Mucosa of stomach (tissue), 1 donor: ENCODE measurements around the gene HBG2.
"Not testable (repeated sequence)": the region's sequence is repeated elsewhere in the genome, so short reads cannot be mapped to it uniquely, and the experiment has no call there.

Experiments used
- H3K27me3 ChIP-seq: one replicate; pipeline ENCODE4 v1.7.0; 2013; ENCODE audit warnings: mild to moderate bottlenecking, low read length; ENCODE audit not compliant: control insufficient read depth, insufficient read depth
- H3K36me3 ChIP-seq: one replicate; pipeline ENCODE4 v1.7.0; 2013; ENCODE audit warnings: low read length; ENCODE audit not compliant: control insufficient read depth, insufficient read depth
- H3K4me1 ChIP-seq: one replicate; pipeline ENCODE4 v1.7.0; 2013; ENCODE audit warnings: mild to moderate bottlenecking, low read length; ENCODE audit not compliant: control insufficient read depth, insufficient read depth
- H3K4me3 ChIP-seq: one replicate; pipeline ENCODE4 v1.7.0; 2013; ENCODE audit warnings: low read length
- H3K9ac ChIP-seq: one replicate; pipeline ENCODE4 v1.7.0; 2013; ENCODE audit warnings: mild to moderate bottlenecking, low read length, moderate library complexity
- H3K9me3 ChIP-seq: one replicate; pipeline ENCODE4 v1.7.0; 2013; ENCODE audit warnings: mild to moderate bottlenecking, low read length, moderate library complexity; ENCODE audit not compliant: control insufficient read depth
- donor health status: Pancreatic carcinoma.

The HBG2 gene

GRCh38 chr11:5254646-5255413 is at the start of gene HBG2:
TSS of gene HBG2 (minus strand) at chr11:5254781. CDS start at chr11:5254728, 53 bp downstream.
- not testable (repeated sequence) for H3K9me3 ChIP-seq, H3K36me3 ChIP-seq, H3K9ac ChIP-seq, H3K27me3 ChIP-seq, H3K4me3 ChIP-seq, H3K4me1 ChIP-seq

- H3K27me3 ChIP-seq: no peaks in the 10 kb centered on the region
- no peaks in the 10 kb centered on the region for H3K9me3 ChIP-seq
- H3K36me3 ChIP-seq: no peaks in the 10 kb centered on the region
- no peak overlapping the region for H3K4me3 ChIP-seq
- no peak overlapping the region for H3K9ac ChIP-seq
- H3K4me1 ChIP-seq: no peaks in the 10 kb centered on the region
These were observed 49.5 kb upstream of the HBG2 start for GRCh38 chr11:5304046-5304445.

- Histone ChIP-seq H3K4me3 (no peak overlapping the region), H3K36me3 (no peaks in the 10 kb centered on the region), H3K9me3 (no peaks in the 10 kb centered on the region), H3K9ac (no peak overlapping the region), H3K4me1 (no peaks in the 10 kb centered on the region), H3K27me3 (no peaks in the 10 kb centered on the region)
These were observed 49.0 kb upstream of the HBG2 start for GRCh38 chr11:5303626-5304025.

- H3K36me3 ChIP-seq: no peaks in the 10 kb centered on the region
- H3K27me3 ChIP-seq: no peaks in the 10 kb centered on the region
These were observed 47.3 kb upstream of the HBG2 start, which contains the start of gene OR51B4 for GRCh38 chr11:5301846-5302245. TSS of gene OR51B4 (minus strand) at chr11:5301946. CDS start at chr11:5301946, 0 bp downstream.

GRCh38 chr11:5300251-5300650 is 45.7 kb upstream of the HBG2 start:
- H3K9me3 ChIP-seq: no peaks in the 10 kb centered on the region
- H3K27me3 ChIP-seq: no peaks in the 10 kb centered on the region
- no peaks in the 10 kb centered on the region for H3K36me3 ChIP-seq
- H3K4me3 ChIP-seq: no peak overlapping the region
- no peaks in the 10 kb centered on the region for H3K4me1 ChIP-seq
- no peak overlapping the region for H3K9ac ChIP-seq

More at GRCh38 chr11:5301846-5302245, 47.3 kb upstream of the HBG2 start, which contains the start of gene OR51B4:
- Histone ChIP-seq H3K9me3 (no peaks in the 10 kb centered on the region), H3K4me3 (no peak within 1 kb of the TSS), H3K4me1 (no peaks in the 10 kb centered on the region), H3K9ac (no peak within 1 kb of the TSS)

- H3K27me3 ChIP-seq: no peaks in the 10 kb centered on the region
- H3K4me3 ChIP-seq: no peak overlapping the region
- H3K4me1 ChIP-seq: no peaks in the 10 kb centered on the region
- H3K9me3 ChIP-seq: no peaks in the 10 kb centered on the region
- no peaks in the 10 kb centered on the region for H3K36me3 ChIP-seq
- no peak overlapping the region for H3K9ac ChIP-seq
These were observed 43.9 kb upstream of the HBG2 start for GRCh38 chr11:5298451-5298850.

- H3K9me3 ChIP-seq: no peaks in the 10 kb centered on the region
- no peak overlapping the region for H3K4me3 ChIP-seq
- H3K27me3 ChIP-seq: no peaks in the 10 kb centered on the region
- H3K36me3 ChIP-seq: no peaks in the 10 kb centered on the region
- no peaks in the 10 kb centered on the region for H3K4me1 ChIP-seq
- H3K9ac ChIP-seq: no peak overlapping the region
These were observed 43.2 kb upstream of the HBG2 start for GRCh38 chr11:5297721-5298323.

GRCh38 chr11:5294342-5294995 is 39.9 kb upstream of the HBG2 start:
- H3K4me3 ChIP-seq, H3K9me3 ChIP-seq, H3K9ac ChIP-seq, H3K36me3 ChIP-seq, H3K27me3 ChIP-seq, H3K4me1 ChIP-seq: not testable (repeated sequence)

- Histone ChIP-seq H3K27me3 (no peaks in the 10 kb centered on the region), H3K9me3 (no peaks in the 10 kb centered on the region), H3K9ac (no peak overlapping the region), H3K4me1 (no peaks in the 10 kb centered on the region), H3K4me3 (no peak overlapping the region), H3K36me3 (no peaks in the 10 kb centered on the region)
These were observed 38.4 kb upstream of the HBG2 start for GRCh38 chr11:5293028-5293427.

GRCh38 chr11:5291207-5291838 is 36.7 kb upstream of the HBG2 start:
- H3K4me3 ChIP-seq: no peak overlapping the region
- no peaks in the 10 kb centered on the region for H3K27me3 ChIP-seq

GRCh38 chr11:5290106-5290505 is 35.5 kb upstream of the HBG2 start:
- Histone ChIP-seq H3K4me1 (no peaks in the 10 kb centered on the region), H3K36me3 (no peaks in the 10 kb centered on the region), H3K27me3 (no peaks in the 10 kb centered on the region), H3K4me3 (no peak overlapping the region), H3K9me3 (no peaks in the 10 kb centered on the region), H3K9ac (no peak overlapping the region)

More at GRCh38 chr11:5291207-5291838, 36.7 kb upstream of the HBG2 start:
- Histone ChIP-seq H3K9ac (no peak overlapping the region), H3K4me1 (no peaks in the 10 kb centered on the region), H3K9me3 (no peaks in the 10 kb centered on the region), H3K36me3 (no peaks in the 10 kb centered on the region)

- no peak overlapping the region for H3K9ac ChIP-seq
- no peaks in the 10 kb centered on the region for H3K27me3 ChIP-seq
- no peaks in the 10 kb centered on the region for H3K36me3 ChIP-seq
- H3K4me3 ChIP-seq: no peak overlapping the region
- no peaks in the 10 kb centered on the region for H3K9me3 ChIP-seq
- H3K4me1 ChIP-seq: no peaks in the 10 kb centered on the region
These were observed 35.1 kb upstream of the HBG2 start for GRCh38 chr11:5289696-5290095.
